Gastroesophageal sphincter (tissue), 3 donors: Measurements from ENCODE around the gene SNX5.

ENCODE experiments used
- CTCF ChIP-seq, 4 experiments: fragments of 200-600 bp in 2 of 4; fragments of 450-650 bp in 2 of 4; sonication (generic) in 1 of 4; IDR thresholded peaks; one replicate each; pipeline ENCODE4 v1.5.1; 2017 to 2019; ENCODE audit warnings: antibody characterized with exemption in 4 of 4, mild to moderate bottlenecking in 2 of 4, moderate library complexity in 2 of 4
- EP300 ChIP-seq: sonication (generic); formaldehyde crosslinking; IDR thresholded peaks from one replicate; pipeline ENCODE4 v1.6.1; 2017; ENCODE audit warnings: antibody characterized with exemption, mild to moderate bottlenecking
- POLR2A ChIP-seq, 2 donors: fragments of 450-650 bp; IDR thresholded peaks; one replicate each; pipeline ENCODE4 v1.6.1; 2017; ENCODE audit warnings: antibody characterized with exemption in 2 of 2, mild to moderate bottlenecking in 2 of 2, moderate library complexity in 1 of 2
- POLR2AphosphoS5 ChIP-seq: sonication (generic); formaldehyde crosslinking; IDR thresholded peaks from one replicate; pipeline ENCODE4 v1.6.1; 2017; ENCODE audit warnings: antibody characterized with exemption

GRCh38 chr20:17935761-17936160, 32.8 kb downstream of the SNX5 start:
- no peak for TF ChIP-seq CTCF (IDR thresholded peaks at IDR 0.05)
- TF ChIP-seq EP300, result no peak
- no peak for TF ChIP-seq POLR2A (IDR thresholded peaks at IDR 0.05)
- no peak for TF ChIP-seq POLR2AphosphoS5
